IMR-90 (cell line): ENCODE data around the gene PLPP7. TPM values are rescaled to one million over a fixed set of nuclear protein-coding genes. Genes with fewer than 3 reads are reported as not detected.
"Not testable (repeated sequence)": the region's sequence is repeated elsewhere in the genome, so short reads cannot be mapped to it uniquely, and the experiment has no call there.

Source experiments
- ATAC-seq: fragments of 200-7000 bp; cut with Tn5 transposase; 2 replicates; pipeline ENCODE4 v1.9.1; 2020; ENCODE audit warnings: low read depth, mild to moderate bottlenecking, moderate library complexity
- BruUV-seq: library from RNA; stranded (reverse); fragments of 400-500 nt; replicated peaks from 2 replicates; lab custom pipeline; 2021; lab: Mats Ljungman, UMichigan
- CTCF ChIA-PET: fragments of 300-600 bp; formaldehyde crosslinking; extraction: SDS; loops from one replicate; lab custom pipeline; 2021; ENCODE audit warnings: antibody characterized with exemption; lab: Yijun Ruan, JAX
- POLR2A ChIA-PET: fragments of 300-600 bp; sonication (Branson Sonifier 250); formaldehyde crosslinking; loops from one replicate; lab custom pipeline; 2022; ENCODE audit warnings: antibody characterized with exemption; ENCODE audit not compliant: unreplicated experiment; lab: Charles Lee
- DNase-seq: peaks from one replicate; pipeline ENCODE4 v3.0.0; 2013
- H2AFZ ChIP-seq: replicated peaks from 2 replicates; pipeline ENCODE3; 2013; ENCODE audit warnings: low read length, mild to moderate bottlenecking; ENCODE audit not compliant: poor library complexity
- H2AK5ac ChIP-seq: 2 replicates; pipeline ENCODE4 v1.6.1; 2013; ENCODE audit warnings: low read depth, low read length, inconsistent platforms
- H2AK9ac ChIP-seq: replicated peaks from 2 replicates; pipeline ENCODE3; 2013; ENCODE audit warnings: mild to moderate bottlenecking, low read depth, low read length, moderate library complexity; ENCODE audit not compliant: poor library complexity
- H2BK120ac ChIP-seq: 2 replicates; pipeline ENCODE4 v1.6.1; 2013; ENCODE audit warnings: low read depth, low read length, inconsistent platforms
- H2BK15ac ChIP-seq: 3 replicates; pipeline ENCODE4 v1.6.1; 2013; ENCODE audit warnings: low read depth, low read length, inconsistent platforms
- H2BK20ac ChIP-seq: 2 replicates; pipeline ENCODE4 v1.6.1; 2013; ENCODE audit warnings: low read depth, mild to moderate bottlenecking, inconsistent platforms, low read length, moderate library complexity
- H2BK5ac ChIP-seq: 2 replicates; pipeline ENCODE4 v1.6.1; 2013; ENCODE audit warnings: mild to moderate bottlenecking, low read depth, low read length, inconsistent platforms; ENCODE audit not compliant: poor library complexity, severe bottlenecking
- H3K14ac ChIP-seq: replicated peaks from 2 replicates; pipeline ENCODE4 v1.6.1; 2013; ENCODE audit warnings: low read depth, low read length, inconsistent platforms
- H3K18ac ChIP-seq: 2 replicates; pipeline ENCODE4 v1.6.1; 2013; ENCODE audit warnings: low read depth, low read length, control low read depth
- H3K23ac ChIP-seq: 2 replicates; pipeline ENCODE4 v1.6.1; 2013; ENCODE audit warnings: low read depth, low read length, inconsistent platforms
- H3K27ac ChIP-seq: 2 replicates; pipeline ENCODE4 v1.5.1; 2013; ENCODE audit warnings: mild to moderate bottlenecking, control low read depth, low read length; ENCODE audit not compliant: insufficient read depth
- H3K27me3 ChIP-seq: 2 replicates; pipeline ENCODE4 v1.6.1; 2013; ENCODE audit warnings: low read length; ENCODE audit not compliant: control insufficient read depth, insufficient read depth
- H3K36me3 ChIP-seq: 2 replicates; pipeline ENCODE4 v1.6.1; 2013; ENCODE audit warnings: low read length, mixed read lengths; ENCODE audit not compliant: control insufficient read depth, insufficient read depth
- H3K4ac ChIP-seq: 2 replicates; pipeline ENCODE4 v1.6.1; 2013; ENCODE audit warnings: low read depth, low read length, inconsistent platforms
- H3K4me1 ChIP-seq: 2 replicates; pipeline ENCODE4 v1.6.1; 2013; ENCODE audit warnings: low read length, mixed read lengths; ENCODE audit not compliant: control insufficient read depth, insufficient read depth
- H3K4me2 ChIP-seq: 2 replicates; pipeline ENCODE4 v1.6.1; 2013; ENCODE audit warnings: low read depth, mild to moderate bottlenecking, control low read depth, low read length, moderate library complexity
- H3K4me3 ChIP-seq: 2 replicates; pipeline ENCODE4 v1.5.1; 2013; ENCODE audit warnings: low read depth, mild to moderate bottlenecking, control low read depth, low read length, moderate library complexity; ENCODE audit not compliant: insufficient read depth
- H3K56ac ChIP-seq: 2 replicates; pipeline ENCODE4 v1.6.1; 2013; ENCODE audit warnings: low read length, inconsistent platforms; ENCODE audit not compliant: insufficient read depth; ENCODE audit errors: extremely low read depth
- H3K79me1 ChIP-seq, 2 experiments: 2 replicates each; pipeline ENCODE4 v1.6.1; 2013; ENCODE audit warnings: low read length in 2 of 2, inconsistent platforms in 1 of 2, low read depth in 1 of 2
- H3K9ac ChIP-seq: 2 replicates; pipeline ENCODE4 v1.6.1; 2013; ENCODE audit warnings: low read depth, low read length, control low read depth
- H3K9me1 ChIP-seq: 2 replicates; pipeline ENCODE4 v1.6.1; 2013; ENCODE audit warnings: low read length, inconsistent platforms; ENCODE audit not compliant: insufficient read depth
- H3K9me3 ChIP-seq: 2 replicates; pipeline ENCODE4 v1.6.1; 2013; ENCODE audit warnings: low read length; ENCODE audit not compliant: control insufficient read depth, insufficient read depth
- H4K20me1 ChIP-seq: 2 replicates; pipeline ENCODE4 v1.6.1; 2013; ENCODE audit warnings: low read length, inconsistent platforms; ENCODE audit not compliant: insufficient read depth
- H4K5ac ChIP-seq: 2 replicates; pipeline ENCODE4 v1.6.1; 2013; ENCODE audit warnings: mild to moderate bottlenecking, low read depth, low read length, control low read depth
- H4K8ac ChIP-seq, 2 experiments: 2 replicates each; pipeline ENCODE4 v1.6.1; 2013; ENCODE audit warnings: low read depth in 2 of 2, low read length in 2 of 2, control low read depth in 1 of 2, inconsistent platforms in 1 of 2
- H4K91ac ChIP-seq: 2 replicates; pipeline ENCODE4 v1.6.1; 2013; ENCODE audit warnings: low read depth, low read length, inconsistent platforms; ENCODE audit not compliant: insufficient read depth
- WGBS, 2 experiments: methylation state at CpG; one replicate each; pipeline versions ENCODE4 v1.1.5 to v1.1.7; 2013; ENCODE audit warnings: missing lambda C conversion rate in 2 of 2; ENCODE audit not compliant: insufficient read length in 1 of 2; ENCODE audit errors: extremely low coverage in 2 of 2; 5-methylcytosine and 5-hydroxymethylcytosine counted together
- dilution Hi-C: fragments of 300-500 bp; cut with HindIII; formaldehyde crosslinking; loops from one replicate; pipeline ENCODE4 v1.14.3; 2018; ENCODE audit warnings: low sequenced_read_pairs; ENCODE audit not compliant: unreplicated experiment
- in situ Hi-C: fragments of 300-500 bp; cut with MboI; formaldehyde crosslinking; loops from 3 replicates; pipeline ENCODE4 v1.14.3; 2019; ENCODE audit warnings: low sequenced_read_pairs, inconsistent platforms, mixed read lengths
- intact Hi-C: fragments of 100-400 bp; cut with micrococcal nuclease; formaldehyde crosslinking; loops from 2 replicates; pipeline ENCODE4 v1.10.0; 2022
- polyA plus RNA-seq, 3 experiments: library from polyadenylated mRNA; depleted of rRNA; stranded (reverse); fragments of >200 nt; gene quantifications; 2 replicates each; pipeline ENCODE4 v1.2.3, GENCODE V29; 2012; ENCODE audit warnings: low replicate concordance in 1 of 3
- total RNA-seq: library from RNA; depleted of rRNA; stranded (reverse); fragments of >200 nt; gene quantifications from 2 replicates; pipeline ENCODE4 v1.2.3, GENCODE V29; 2012

PLPP7 gene
- total and polyA plus RNA-seq, 2 of the 4 experiments (the other 2 are of a cell fraction), result 0.54 to 1.2 TPM

DNA sequence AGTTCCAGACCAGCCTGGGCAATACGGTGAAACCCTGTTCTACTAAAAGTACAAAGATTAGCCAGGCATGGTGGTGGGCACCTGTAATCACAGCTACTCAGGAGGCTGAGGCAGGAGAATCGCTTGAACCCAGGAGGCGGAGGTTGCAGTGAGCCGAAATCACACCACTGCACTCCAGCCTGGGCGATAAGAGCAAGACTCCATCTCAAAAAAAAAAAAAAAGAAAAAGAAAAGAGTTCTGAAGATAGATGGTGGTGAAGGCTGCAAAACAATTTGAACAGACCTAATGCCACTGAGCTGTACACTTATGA is 26.5 kb upstream of the PLPP7 start:
- dilution Hi-C loops, H2AK5ac ChIP-seq, DNase-seq, H3K9ac ChIP-seq, H2AFZ ChIP-seq, POLR2A ChIA-PET, H2BK5ac ChIP-seq, H4K91ac ChIP-seq, H2BK120ac ChIP-seq, H3K4ac ChIP-seq, H3K9me1 ChIP-seq, H3K4me3 ChIP-seq, ATAC-seq, H4K20me1 ChIP-seq, H4K5ac ChIP-seq, H3K36me3 ChIP-seq, H3K23ac ChIP-seq, H2BK15ac ChIP-seq, H2BK20ac ChIP-seq, in situ Hi-C loops, H3K4me2 ChIP-seq, H3K18ac ChIP-seq, BruUV-seq, H3K56ac ChIP-seq, H4K8ac ChIP-seq, H2AK9ac ChIP-seq, H3K79me1 ChIP-seq, H3K27me3 ChIP-seq, H3K14ac ChIP-seq, H3K9me3 ChIP-seq, H3K4me1 ChIP-seq, H3K27ac ChIP-seq, intact Hi-C loops: not testable (repeated sequence)
- CTCF ChIA-PET, result interaction anchor here (0.6 kb wide), 1 partner anchor 25 kb away, joined by 3 read pairs; no protein-coding TSS in a partner anchor
- no CpG with 5 or more reads among the region's 5 CpGs for whole genome bisulfite sequencing, 2 experiments
